OCI-LY1 (cell line): ENCODE data around the gene CAMTA1.

Experiments
- EZH2 ChIP-seq: fragments of 200-600 bp; sonication (generic), shearing (Covaris generic); IDR thresholded peaks from 2 replicates; pipeline ENCODE4 v1.8.0; 2017; ENCODE audit warnings: borderline replicate concordance, mixed run types, mild to moderate bottlenecking, antibody characterized with exemption, low read length, moderate library complexity, mixed read lengths
- TF ChIP-seq, protein P1 (sequence below): fragments of 200-600 bp; sonication (generic), shearing (Covaris generic); IDR thresholded peaks from 2 replicates; pipeline ENCODE4 v1.5.1; 2017; ENCODE audit warnings: mild to moderate bottlenecking, antibody characterized with exemption, low read length, moderate library complexity, mixed read lengths

DNA sequence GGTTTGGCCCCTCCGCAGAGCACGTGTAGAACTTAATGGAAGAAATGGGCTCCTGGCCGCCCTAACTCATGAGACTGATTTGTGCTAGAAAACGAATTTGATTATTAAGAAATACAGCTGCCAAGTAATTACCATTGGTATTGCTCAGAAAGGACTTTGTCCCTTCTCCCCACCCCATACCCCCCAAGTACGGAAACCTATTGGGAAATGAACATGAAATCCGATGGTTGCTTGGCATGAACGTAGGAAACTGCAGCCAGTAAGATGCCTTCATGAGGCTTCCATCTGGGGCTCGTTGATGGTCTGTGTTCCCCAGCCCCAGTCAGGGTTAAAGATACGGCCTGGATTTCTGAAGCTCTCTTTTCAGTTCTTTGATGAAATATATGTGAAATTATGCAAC, 1020.2 kb downstream of the CAMTA1 start:
- TF ChIP-seq, protein P1, sequence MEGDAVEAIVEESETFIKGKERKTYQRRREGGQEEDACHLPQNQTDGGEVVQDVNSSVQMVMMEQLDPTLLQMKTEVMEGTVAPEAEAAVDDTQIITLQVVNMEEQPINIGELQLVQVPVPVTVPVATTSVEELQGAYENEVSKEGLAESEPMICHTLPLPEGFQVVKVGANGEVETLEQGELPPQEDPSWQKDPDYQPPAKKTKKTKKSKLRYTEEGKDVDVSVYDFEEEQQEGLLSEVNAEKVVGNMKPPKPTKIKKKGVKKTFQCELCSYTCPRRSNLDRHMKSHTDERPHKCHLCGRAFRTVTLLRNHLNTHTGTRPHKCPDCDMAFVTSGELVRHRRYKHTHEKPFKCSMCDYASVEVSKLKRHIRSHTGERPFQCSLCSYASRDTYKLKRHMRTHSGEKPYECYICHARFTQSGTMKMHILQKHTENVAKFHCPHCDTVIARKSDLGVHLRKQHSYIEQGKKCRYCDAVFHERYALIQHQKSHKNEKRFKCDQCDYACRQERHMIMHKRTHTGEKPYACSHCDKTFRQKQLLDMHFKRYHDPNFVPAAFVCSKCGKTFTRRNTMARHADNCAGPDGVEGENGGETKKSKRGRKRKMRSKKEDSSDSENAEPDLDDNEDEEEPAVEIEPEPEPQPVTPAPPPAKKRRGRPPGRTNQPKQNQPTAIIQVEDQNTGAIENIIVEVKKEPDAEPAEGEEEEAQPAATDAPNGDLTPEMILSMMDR: no peak
- no peak for TF ChIP-seq EZH2
